Neural cell (in vitro differentiated cells): Measurements from ENCODE around the gene TNNT3. TPM values are rescaled to one million over a fixed set of nuclear protein-coding genes. Genes with fewer than 3 reads are reported as not detected.

ENCODE experiments used
- H2AFZ ChIP-seq: fragments of 200-600, 300-800 bp; sonication (generic), shearing (Covaris generic); 2 replicates; pipeline ENCODE4 v1.6.0; 2014; ENCODE audit warnings: low read depth, mild to moderate bottlenecking, antibody characterized with exemption, low read length, moderate library complexity
- H3F3A ChIP-seq: fragments of 200-600 bp; shearing (Covaris generic); 2 replicates; pipeline ENCODE4 v1.6.1; 2016; ENCODE audit warnings: mild to moderate bottlenecking, moderate library complexity, mixed read lengths, antibody characterized with exemption, low read length; ENCODE audit not compliant: insufficient read depth, poor library complexity, severe bottlenecking
- H3K27ac ChIP-seq: fragments of 200-600, 300-800 bp; sonication (generic), shearing (Covaris generic); 2 replicates; pipeline ENCODE4 v1.5.1; 2014; ENCODE audit warnings: mild to moderate bottlenecking, low read length, moderate library complexity
- H3K27me3 ChIP-seq: fragments of 300-800, 200-600 bp; sonication (generic), shearing (Covaris generic); 2 replicates; pipeline ENCODE4 v1.6.0; 2014; ENCODE audit warnings: mild to moderate bottlenecking, low read depth, low read length, moderate library complexity; ENCODE audit not compliant: insufficient read depth
- H3K36me3 ChIP-seq: fragments of 300-800, 200-600 bp; sonication (generic), shearing (Covaris generic); 2 replicates; pipeline ENCODE4 v1.5.1; 2014; ENCODE audit warnings: mild to moderate bottlenecking, antibody characterized with exemption, low read length, moderate library complexity; ENCODE audit not compliant: insufficient read depth
- H3K4me2 ChIP-seq: fragments of 300-800, 200-600 bp; sonication (generic), shearing (Covaris generic); 2 replicates; pipeline ENCODE4 v1.6.0; 2014; ENCODE audit warnings: mild to moderate bottlenecking, low read length
- H3K4me3 ChIP-seq: fragments of 300-800, 200-600 bp; sonication (generic), shearing (Covaris generic); 2 replicates; pipeline ENCODE4 v1.5.1; 2014; ENCODE audit warnings: mild to moderate bottlenecking, low read length, moderate library complexity
- H3K79me2 ChIP-seq: fragments of 200-600 bp; shearing (Covaris generic); replicated peaks from 2 replicates; pipeline ENCODE4 v1.6.0; 2014; ENCODE audit warnings: mild to moderate bottlenecking, low read length, moderate library complexity; ENCODE audit not compliant: insufficient read depth
- H3K9ac ChIP-seq: fragments of 300-800, 200-600 bp; sonication (generic), shearing (Covaris generic); 2 replicates; pipeline ENCODE4 v1.6.1; 2016; ENCODE audit warnings: mild to moderate bottlenecking, low read length, mixed read lengths
- H3K9me2 ChIP-seq: fragments of 200-600 bp; shearing (Covaris generic); 2 replicates; pipeline ENCODE4 v1.6.1; 2016; ENCODE audit warnings: mild to moderate bottlenecking, low read length, mixed read lengths; ENCODE audit not compliant: insufficient read depth
- H3K9me3 ChIP-seq: fragments of 200-600, 300-800 bp; sonication (generic), shearing (Covaris generic); 2 replicates; pipeline ENCODE4 v1.6.1; 2016; ENCODE audit warnings: mild to moderate bottlenecking, mixed run types, low read length, moderate library complexity, mixed read lengths
- H4K20me1 ChIP-seq: fragments of 200-600 bp; shearing (Covaris generic); 2 replicates; pipeline ENCODE4 v1.6.1; 2016; ENCODE audit warnings: mild to moderate bottlenecking, mixed run types; ENCODE audit not compliant: insufficient read depth
- MXI1 ChIP-seq: fragments of 450-650 bp; conservative IDR thresholded peaks from 2 replicates; pipeline ENCODE4 v1.6.1; 2014; ENCODE audit warnings: antibody characterized with exemption, mild to moderate bottlenecking; ENCODE audit not compliant: poor library complexity, severe bottlenecking
- SMC3 ChIP-seq: fragments of 450-650 bp; conservative IDR thresholded peaks from 2 replicates; pipeline ENCODE4 v1.6.1; 2014; ENCODE audit warnings: antibody characterized with exemption, mild to moderate bottlenecking, moderate library complexity; ENCODE audit not compliant: poor library complexity
- TAF1 ChIP-seq: IDR thresholded peaks from 2 replicates; pipeline ENCODE4 v1.6.1; 2012; ENCODE audit warnings: low read depth
- polyA plus RNA-seq: library from polyadenylated mRNA; depleted of rRNA; stranded (reverse); fragments of >200 nt; gene quantifications from 2 replicates; pipeline ENCODE4 v1.2.3, GENCODE V29; 2014
- TF ChIP-seq, protein P1 (sequence below): IDR thresholded peaks from 2 replicates; pipeline ENCODE4 v1.6.1; 2012; ENCODE audit warnings: borderline replicate concordance

The TNNT3 gene
- polyA plus RNA-seq, 1 donor from 2014 or later: not detected

DNA sequence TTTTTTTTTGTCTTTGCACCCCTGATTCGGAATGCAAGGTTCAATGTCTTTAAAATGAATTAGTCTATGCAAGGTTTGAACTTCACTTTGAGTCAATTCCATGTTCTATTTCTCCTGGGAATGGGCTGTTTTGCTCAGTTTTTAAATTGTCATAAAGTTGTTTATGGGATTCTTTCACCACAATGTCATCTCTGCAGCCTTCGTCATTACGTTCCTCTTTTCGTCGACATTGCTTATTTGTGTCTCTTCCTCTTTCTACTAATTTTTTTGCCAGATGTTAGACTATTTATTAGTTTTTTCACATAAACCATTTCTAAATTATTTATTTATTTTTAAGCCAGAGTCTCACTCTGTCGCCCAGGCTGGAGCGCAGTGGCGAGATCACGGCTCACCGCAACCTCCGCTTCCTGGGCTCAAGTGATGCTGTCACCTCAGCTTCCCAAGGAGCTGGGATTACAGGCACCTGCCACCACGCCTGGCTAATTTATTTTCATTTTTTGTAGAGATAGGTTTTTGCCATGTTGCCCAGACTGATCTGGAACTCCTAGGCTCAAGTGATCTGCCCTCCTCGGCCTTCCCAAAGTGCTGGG is 7.1 kb upstream of the TNNT3 start:
- H3K36me3 ChIP-seq: no peaks in the 10 kb centered on the region
- H3K9ac ChIP-seq: no peak overlapping the region
- H3K9me2 ChIP-seq: no peaks in the 10 kb centered on the region
- TF ChIP-seq SMC3: no peak
- TF ChIP-seq, protein P1, sequence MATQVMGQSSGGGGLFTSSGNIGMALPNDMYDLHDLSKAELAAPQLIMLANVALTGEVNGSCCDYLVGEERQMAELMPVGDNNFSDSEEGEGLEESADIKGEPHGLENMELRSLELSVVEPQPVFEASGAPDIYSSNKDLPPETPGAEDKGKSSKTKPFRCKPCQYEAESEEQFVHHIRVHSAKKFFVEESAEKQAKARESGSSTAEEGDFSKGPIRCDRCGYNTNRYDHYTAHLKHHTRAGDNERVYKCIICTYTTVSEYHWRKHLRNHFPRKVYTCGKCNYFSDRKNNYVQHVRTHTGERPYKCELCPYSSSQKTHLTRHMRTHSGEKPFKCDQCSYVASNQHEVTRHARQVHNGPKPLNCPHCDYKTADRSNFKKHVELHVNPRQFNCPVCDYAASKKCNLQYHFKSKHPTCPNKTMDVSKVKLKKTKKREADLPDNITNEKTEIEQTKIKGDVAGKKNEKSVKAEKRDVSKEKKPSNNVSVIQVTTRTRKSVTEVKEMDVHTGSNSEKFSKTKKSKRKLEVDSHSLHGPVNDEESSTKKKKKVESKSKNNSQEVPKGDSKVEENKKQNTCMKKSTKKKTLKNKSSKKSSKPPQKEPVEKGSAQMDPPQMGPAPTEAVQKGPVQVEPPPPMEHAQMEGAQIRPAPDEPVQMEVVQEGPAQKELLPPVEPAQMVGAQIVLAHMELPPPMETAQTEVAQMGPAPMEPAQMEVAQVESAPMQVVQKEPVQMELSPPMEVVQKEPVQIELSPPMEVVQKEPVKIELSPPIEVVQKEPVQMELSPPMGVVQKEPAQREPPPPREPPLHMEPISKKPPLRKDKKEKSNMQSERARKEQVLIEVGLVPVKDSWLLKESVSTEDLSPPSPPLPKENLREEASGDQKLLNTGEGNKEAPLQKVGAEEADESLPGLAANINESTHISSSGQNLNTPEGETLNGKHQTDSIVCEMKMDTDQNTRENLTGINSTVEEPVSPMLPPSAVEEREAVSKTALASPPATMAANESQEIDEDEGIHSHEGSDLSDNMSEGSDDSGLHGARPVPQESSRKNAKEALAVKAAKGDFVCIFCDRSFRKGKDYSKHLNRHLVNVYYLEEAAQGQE: no peak
- no peak overlapping the region for H3K4me3 ChIP-seq
- no peak overlapping the region for H3K4me2 ChIP-seq
- no peaks in the 10 kb centered on the region for H3K9me3 ChIP-seq
- no peak overlapping the region for H2AFZ ChIP-seq
- H3K27ac ChIP-seq: no peak overlapping the region
- H3F3A ChIP-seq: no peaks in the 10 kb centered on the region
- no peaks in the 10 kb centered on the region for H3K27me3 ChIP-seq
- no peaks in the 10 kb centered on the region for H4K20me1 ChIP-seq
- no peaks in the 10 kb centered on the region for H3K79me2 ChIP-seq

DNA sequence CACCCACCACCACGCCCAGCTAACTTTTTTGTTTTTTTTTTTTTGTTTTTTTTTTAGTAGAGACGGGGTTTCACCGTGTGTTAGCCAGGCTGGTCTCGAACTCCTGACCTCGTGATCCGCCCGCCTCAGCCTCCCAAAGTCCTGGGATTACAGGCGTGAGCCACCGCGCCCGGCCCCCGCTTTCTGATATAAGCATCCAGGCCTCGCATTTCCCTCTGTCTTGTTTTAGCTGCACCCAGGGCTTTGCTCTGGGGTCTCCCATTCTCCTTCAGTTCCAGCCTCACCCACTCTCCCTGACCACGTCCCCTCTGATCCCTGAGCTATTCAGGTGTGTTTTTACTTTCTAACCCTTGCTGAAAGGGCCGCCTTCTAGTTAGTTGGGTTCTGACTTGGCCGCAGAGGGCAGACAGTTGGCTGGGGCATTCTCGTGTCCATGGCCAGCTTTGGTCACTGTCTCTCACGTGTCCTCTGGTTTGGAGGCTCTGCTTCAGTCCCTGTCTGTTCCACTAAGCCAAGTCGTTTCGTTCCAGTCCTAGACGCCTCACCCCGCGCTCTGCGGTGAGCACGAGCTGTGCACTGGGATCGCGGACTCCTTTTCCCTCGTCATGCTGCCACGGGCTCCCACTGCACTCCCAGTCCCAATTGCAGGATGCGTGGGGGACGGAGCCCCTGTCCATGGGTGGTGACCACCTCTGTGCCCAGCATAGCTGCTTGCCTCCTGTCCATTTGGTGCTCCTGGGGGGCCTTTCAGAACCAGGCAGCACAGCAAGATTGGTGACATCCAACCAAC is 6.0 kb upstream of the TNNT3 start:
- H4K20me1 ChIP-seq: no peaks in the 10 kb centered on the region
- H2AFZ ChIP-seq: no peak overlapping the region
- no peaks in the 10 kb centered on the region for H3K36me3 ChIP-seq
- no peaks in the 10 kb centered on the region for H3F3A ChIP-seq
- H3K79me2 ChIP-seq: no peaks in the 10 kb centered on the region
- H3K4me2 ChIP-seq: no peak overlapping the region
- no peak overlapping the region for H3K4me3 ChIP-seq
- H3K27me3 ChIP-seq: no peaks in the 10 kb centered on the region
- no peaks in the 10 kb centered on the region for H3K9me2 ChIP-seq
- H3K9ac ChIP-seq: no peak overlapping the region
- TF ChIP-seq SMC3: no peak
- no peak overlapping the region for H3K27ac ChIP-seq
- no peaks in the 10 kb centered on the region for H3K9me3 ChIP-seq

DNA sequence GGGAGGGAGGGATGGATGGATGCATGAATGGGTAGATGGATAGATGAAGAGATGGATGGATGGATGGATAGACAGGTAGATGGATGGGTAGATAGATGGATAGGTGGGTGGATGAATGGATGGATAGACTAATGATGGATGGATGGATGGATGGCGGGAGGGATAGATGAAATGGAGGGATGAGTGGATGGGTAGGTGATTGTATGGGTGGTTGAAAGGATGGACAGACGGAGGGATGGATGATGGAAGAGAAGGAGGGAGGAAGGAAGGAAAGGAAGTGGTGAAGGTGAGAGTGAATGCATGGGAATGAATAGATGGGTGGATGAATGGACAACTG is 3.7 kb upstream of the TNNT3 start:
- Histone ChIP-seq H3K9me2 (no peaks in the 10 kb centered on the region), H2AFZ (no peak overlapping the region), H3F3A (no peaks in the 10 kb centered on the region), H3K27me3 (no peaks in the 10 kb centered on the region), H3K4me2 (no peak overlapping the region), H3K9ac (no peak overlapping the region), H3K79me2 (no peaks in the 10 kb centered on the region), H3K9me3 (no peaks in the 10 kb centered on the region), H3K27ac (no peak overlapping the region), H3K4me3 (no peak overlapping the region), H3K36me3 (no peaks in the 10 kb centered on the region), H4K20me1 (no peaks in the 10 kb centered on the region)
- TF ChIP-seq TAF1 (no peak), MXI1 (no peak)
